Activated naive CD4-positive, alpha-beta T cell (primary cell): ENCODE results near the gene PCIF1.
"Not testable (repeated sequence)": the region's sequence is repeated elsewhere in the genome, so short reads cannot be mapped to it uniquely, and the experiment has no call there.

ENCODE experiments used
- DNase-seq, 4 experiments: peaks; one replicate each; lab custom pipeline; 2025; lab: John Stamatoyannopoulos, UW

PCIF1 gene

DNA sequence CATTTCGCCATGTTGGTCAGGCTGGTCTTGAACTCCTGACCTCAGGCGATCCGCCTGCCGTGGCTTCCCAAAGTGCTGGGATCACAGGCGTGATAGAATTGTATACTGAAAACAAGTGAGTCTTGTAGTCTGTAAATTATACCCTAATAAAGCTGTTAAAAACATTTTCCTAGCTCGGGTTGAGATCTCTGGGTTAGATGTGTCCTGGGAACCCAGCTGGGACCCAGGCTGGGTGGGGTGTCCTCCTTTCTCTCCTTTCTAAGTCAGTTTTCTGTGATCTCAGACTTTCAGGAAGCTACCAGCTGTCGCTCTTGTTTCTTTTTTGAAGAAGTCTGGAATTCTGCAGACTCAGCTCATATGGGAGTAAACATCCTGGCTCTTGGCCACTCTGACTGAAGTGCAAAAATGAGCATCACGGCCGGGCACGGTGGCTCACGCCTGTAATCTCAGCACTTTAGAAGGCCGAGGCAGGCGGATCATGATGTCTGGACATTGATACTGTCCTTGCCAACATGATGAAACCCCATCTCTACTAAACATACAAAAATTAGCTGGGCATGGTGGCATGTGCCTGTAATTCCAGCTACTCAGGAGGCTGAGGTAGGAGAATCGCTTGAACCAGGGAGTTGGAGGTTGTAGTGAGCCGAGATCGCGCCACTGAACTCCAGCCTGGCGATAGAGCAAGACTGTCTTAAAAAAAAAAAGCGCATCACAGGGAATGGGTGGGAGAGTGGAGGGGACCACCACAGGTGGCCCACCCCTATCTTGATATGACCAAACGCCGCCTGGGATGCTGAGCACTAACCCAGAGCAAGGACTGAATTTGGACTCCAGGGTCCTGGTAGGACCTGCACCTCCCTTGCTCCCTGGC is 9.9 kb upstream of the PCIF1 start:
- no peak for DNase-seq

DNA sequence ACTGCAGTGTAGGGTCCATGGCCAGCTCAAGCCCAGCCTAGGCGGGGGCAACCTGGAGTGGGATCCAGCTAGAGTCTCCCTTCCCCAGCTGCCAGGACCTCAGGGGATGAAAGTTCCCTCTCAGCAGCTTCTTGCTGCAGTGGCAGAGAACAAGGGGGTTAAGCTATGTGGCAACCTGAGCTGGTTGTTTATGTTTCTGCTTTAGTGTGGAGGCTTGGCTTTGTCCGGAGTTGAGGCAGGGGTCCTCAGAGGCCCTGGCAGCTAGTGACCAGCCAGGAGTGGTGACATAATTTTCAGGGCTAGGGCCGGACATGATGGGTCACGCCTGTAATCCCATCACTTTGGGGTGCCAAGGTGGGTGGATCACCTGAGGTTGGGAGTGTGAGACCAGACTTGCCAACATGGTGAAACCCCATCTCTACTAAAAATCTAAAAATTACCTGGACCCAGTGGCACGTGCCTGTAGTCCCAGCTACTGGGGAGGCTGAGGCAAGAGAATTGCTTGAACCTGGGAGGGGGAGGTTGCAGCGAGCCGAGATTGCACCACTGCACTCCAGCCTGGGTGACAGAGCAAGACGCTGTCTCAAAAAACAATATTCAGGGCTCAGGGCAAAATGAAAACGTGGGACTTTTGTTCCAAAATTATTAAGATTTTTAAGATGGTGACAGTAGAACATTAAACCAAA is 8.5 kb upstream of the PCIF1 start:
- DNase-seq, result no peak

- no peak for DNase-seq
Observed at GRCh38 chr20:45926731-45927070, 7.8 kb upstream of the PCIF1 start.

DNA sequence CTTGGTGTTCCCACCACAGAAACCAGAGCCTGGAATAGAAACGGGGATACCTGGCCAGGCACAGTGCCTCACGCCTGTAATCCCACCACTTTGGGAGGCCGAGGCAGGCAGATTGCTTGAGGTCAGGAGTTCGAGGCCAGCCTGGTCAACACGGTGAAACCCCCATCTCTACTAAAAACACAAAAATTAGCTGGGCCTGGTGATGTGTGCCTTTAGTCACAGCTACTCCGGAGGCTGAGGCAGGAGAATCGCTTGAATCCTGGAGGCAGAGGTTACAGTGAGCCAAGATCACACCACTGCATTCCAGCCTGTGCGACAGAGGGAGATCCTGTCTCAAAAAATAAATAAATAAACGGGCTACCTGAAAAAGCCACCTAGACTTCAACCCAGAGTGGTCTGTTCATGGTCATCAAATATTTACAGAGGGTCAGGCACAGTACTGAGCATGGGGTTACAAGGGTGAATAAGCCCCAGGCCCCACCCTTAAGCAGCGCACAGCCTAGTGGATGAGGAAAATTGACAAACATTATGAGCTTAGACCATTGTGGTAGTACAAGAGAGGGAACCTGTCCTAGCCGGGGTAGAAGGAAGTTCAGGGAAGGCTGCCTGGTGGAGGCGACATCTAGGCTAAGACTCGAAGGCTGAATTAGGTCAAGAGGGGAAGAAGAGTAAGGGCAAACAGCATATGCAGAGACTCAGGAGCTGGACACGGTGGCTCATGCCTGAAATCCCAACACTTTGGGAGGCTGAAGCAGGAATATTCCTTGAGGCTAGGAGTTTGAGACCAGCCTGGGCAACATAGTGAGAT is 7.2 kb upstream of the PCIF1 start:
- DNase-seq, result no peak

- DNase-seq, result not testable (repeated sequence)
Observed at GRCh38 chr20:45931680-45932079, 2.8 kb upstream of the PCIF1 start.

DNA sequence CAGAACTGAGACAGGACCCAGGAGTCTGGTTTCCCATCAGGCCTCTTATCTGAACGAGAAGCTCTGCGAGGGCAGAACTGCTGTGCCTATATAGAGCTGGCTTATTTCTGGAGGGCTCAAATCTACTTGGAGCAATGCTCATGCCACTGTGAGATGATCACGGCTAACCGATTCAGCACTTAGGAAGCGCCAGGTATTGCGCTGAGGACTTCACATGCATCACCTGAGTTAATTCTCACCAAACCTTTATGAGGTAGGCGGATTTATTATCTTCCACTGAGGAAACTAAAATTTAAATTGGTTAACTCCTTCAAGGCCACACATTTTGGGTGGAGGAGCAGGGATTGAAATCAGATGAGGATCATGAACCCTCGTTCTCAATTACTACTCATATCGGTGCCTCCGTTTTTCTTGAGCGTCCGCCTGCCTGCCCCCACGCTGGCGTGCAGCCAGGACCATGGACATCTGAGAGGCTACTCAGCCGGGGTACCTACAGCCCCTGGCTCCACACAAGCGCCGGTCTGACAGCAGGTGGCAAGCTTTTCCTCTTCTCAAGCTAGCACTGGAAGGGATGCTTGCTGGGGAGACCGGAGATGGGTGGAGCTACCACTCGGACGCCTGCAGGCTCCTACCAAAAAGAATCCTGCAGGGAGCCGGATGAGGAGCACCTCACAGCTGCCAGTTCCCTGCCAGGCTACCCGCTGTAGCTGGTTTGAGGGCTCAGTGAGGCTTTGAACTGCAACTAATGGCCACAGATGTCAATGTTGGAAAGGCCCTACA is 1.0 kb upstream of the PCIF1 start:
- peak in 3 of 4 experiments; percentile 29 to 40 (median 30) for DNase-seq

GRCh38 chr20:45934046-45934585 is 367 bp upstream of the PCIF1 start:
- DNase-seq, result peak in 2 of 4 experiments; percentile 68 to 69

DNA sequence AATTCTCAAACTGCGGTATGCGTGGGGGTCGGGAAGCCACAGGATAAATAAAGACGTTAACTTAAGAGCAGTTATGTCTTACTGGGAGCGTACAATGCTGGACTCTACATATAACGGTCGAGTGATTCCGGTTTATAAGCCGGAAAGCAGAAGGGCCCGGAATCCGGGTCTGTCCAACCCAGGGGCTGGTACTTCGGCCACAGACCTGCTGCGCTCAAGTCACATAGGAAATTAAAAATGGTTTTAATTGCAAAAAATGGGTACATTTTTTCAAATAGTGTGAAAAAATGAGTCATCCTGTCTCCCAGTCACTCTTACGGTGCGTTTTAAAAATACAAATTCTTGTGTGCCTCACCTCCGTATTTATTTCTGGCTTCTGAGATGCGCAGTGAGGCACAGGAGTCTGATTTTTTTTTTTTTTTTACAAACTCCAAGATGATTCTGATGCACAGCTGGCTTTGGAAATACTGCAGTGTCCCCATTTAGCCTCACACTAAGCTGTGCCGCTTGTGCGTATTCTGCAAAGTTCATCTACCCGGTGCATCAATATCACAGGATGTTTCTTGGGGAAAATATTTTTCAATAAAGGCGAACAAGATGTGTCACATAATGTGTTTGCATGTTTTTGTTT is 1.0 kb downstream of the PCIF1 start:
- no peak for DNase-seq

DNA sequence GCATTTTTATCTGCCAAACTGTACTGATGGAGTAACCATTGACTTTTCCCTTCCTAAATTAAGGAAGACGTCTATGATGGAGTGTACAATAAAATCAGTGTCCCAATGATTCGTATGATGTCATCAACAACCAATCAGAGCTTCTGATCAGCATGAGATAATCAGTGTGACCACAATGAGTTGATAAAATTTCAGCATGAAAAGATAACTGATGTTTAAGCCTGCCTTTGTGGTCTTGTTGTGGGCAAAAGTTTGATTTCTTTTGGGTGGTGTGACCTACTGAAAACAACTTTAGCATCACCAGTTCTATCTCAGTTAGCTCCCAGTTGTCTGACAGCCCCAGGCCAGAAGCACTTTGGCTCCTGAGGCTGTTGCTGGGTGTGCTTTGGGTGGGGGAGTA is 3.3 kb downstream of the PCIF1 start:
- no peak for DNase-seq

- DNase-seq, result no peak
Observed at GRCh38 chr20:45938727-45939438, 4.4 kb downstream of the PCIF1 start.

- DNase-seq, result no peak
Observed at GRCh38 chr20:45940053-45940452, 5.6 kb downstream of the PCIF1 start.

GRCh38 chr20:45940469-45940868 is 6.0 kb downstream of the PCIF1 start:
- DNase-seq, result no peak

DNA sequence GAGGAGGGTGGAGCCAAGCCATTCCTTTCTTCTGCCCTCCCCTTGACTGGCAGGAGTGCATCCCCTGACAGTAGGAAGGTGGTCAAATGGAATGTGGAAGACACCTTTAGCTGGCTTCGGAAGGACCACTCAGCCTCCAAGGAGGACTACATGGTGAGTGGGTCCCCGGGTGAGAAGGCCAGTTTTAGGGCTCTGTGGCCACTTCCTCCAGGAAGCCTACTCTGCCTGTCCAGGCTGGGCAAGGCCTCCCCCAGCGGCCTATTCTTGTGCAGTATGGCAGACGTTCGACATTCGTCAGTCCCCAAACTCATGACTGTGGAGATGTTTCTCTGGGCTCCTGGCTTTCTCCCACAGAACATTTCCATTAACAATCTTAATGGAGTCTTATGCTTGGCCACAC is 9.1 kb downstream of the PCIF1 start:
- no peak for DNase-seq

DNA sequence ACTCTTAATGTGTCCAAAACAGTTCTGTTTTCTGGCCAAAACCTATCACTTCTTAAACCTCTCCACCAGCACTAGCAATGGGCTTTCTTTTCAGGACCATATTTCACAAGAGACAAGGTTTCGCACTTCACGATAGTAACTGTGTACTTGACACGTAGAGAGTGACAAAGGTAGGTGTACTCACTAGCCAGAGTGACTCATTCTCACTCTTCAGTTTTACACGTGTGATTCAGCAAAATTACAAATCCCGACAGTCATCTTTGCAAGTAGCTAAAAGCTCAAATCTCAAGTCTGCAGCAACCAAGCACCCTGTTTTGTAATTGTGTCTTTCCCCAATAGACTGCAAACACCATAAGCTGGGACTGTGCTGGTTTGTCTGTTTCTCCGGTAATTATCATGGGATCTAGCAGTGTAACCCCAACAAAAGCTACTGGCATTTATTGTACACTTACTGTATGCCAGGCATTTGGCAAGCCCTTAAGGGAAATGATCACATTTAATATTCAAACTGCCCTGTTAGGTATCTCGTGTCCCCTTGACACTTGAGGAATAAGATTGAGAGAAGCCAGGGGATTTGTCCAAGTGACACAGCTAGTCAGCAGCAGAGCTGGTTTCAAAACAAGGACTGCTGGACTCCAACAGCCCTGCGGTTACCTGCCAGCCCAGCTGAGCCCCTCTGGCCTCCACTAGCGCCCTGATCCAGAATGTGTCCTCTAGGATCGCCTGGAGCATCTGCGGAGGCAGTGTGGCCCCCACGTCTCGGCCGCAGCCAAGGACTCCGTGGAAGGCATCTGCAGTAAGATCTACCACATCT is 9.9 kb downstream of the PCIF1 start:
- no peak for DNase-seq

DNA sequence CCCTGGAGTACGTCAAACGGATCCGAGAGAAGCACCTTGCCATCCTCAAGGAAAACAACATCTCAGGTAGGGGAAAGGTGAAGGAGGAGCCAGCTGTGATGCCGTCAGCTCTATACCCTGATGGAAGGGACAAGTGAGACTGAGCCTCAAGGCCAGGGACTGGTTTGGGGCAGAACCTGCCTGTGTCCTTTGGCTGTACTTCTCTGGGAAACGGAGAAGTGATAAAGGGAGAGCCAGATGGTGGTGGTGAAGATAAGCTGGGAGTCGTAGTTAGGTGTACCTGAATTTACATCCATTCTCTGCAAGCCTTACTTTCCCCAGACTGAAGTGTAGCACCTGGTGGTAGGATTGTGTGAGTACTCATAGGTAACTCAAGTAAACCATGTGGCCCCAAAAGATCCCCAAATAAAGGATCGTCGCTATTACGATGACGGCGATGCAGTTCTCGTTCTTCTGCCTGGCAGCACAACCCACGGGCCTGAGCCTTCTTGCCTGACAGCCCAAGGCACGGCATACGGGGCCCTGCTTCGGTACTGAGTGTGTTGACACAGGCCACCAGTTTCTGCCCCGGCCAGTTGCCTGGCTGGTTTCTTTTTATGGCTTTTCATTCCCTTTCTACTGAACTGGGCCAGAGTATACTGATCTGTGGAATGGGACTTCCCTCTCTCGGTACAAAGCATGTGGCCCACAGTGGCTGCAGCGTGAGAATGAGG is 10.6 kb downstream of the PCIF1 start:
- DNase-seq, result no peak

GRCh38 chr20:45945678-45946148 is 11.2 kb downstream of the PCIF1 start:
- no peak for DNase-seq

GRCh38 chr20:45946149-45946970 is 11.9 kb downstream of the PCIF1 start:
- no peak for DNase-seq
